HG02588 (cell line): ENCODE data around the gene SCGB3A2.

Source experiments
- ATAC-seq: cut with Tn5 transposase; IDR thresholded peaks from one replicate; pipeline ENCODE4 v1.9.1; 2021; ENCODE audit warnings: mild to moderate bottlenecking, moderate library complexity; ENCODE audit not compliant: unreplicated experiment

The SCGB3A2 gene

GRCh38 chr5:147878066-147878759 is at the start of gene SCGB3A2:
Gene SCGB3A2 (plus strand): TSS chr5:147878711. CDS start chr5:147878804, 93 bp downstream.
- ATAC-seq = no peak

- ATAC-seq = no peak
Measured at GRCh38 chr5:147830035-147830434, 48.5 kb upstream of the SCGB3A2 start.

GRCh38 chr5:147831465-147831864 is 47.0 kb upstream of the SCGB3A2 start, which contains the start of gene SPINK1:
Gene SPINK1 (minus strand): TSS chr5:147831671. CDS start chr5:147831577, 94 bp downstream.
- ATAC-seq = no peak

GRCh38 chr5:147832541-147832940 is 46.0 kb upstream of the SCGB3A2 start:
- no peak for ATAC-seq

GRCh38 chr5:147835386-147835798 is 43.1 kb upstream of the SCGB3A2 start:
- ATAC-seq = no peak

- ATAC-seq = no peak
Measured at GRCh38 chr5:147836439-147836838, 42.1 kb upstream of the SCGB3A2 start.

- ATAC-seq = no peak
Measured at GRCh38 chr5:147842869-147843268, 35.6 kb upstream of the SCGB3A2 start.

- ATAC-seq = no peak
Measured at GRCh38 chr5:147844846-147845245, 33.7 kb upstream of the SCGB3A2 start.

- no peak for ATAC-seq
Measured at GRCh38 chr5:147845618-147846017, 32.9 kb upstream of the SCGB3A2 start.

GRCh38 chr5:147849226-147849625 is 29.3 kb upstream of the SCGB3A2 start:
- no peak for ATAC-seq

- no peak for ATAC-seq
Measured at GRCh38 chr5:147851578-147851977, 26.9 kb upstream of the SCGB3A2 start.

- no peak for ATAC-seq
Measured at GRCh38 chr5:147852365-147852764, 26.1 kb upstream of the SCGB3A2 start.

GRCh38 chr5:147853372-147853987 is 25.0 kb upstream of the SCGB3A2 start:
- no peak for ATAC-seq

- ATAC-seq = no peak
Measured at GRCh38 chr5:147854331-147854730, 24.2 kb upstream of the SCGB3A2 start.

GRCh38 chr5:147854894-147855773 is 23.4 kb upstream of the SCGB3A2 start:
- no peak for ATAC-seq

GRCh38 chr5:147855774-147856069 is 22.8 kb upstream of the SCGB3A2 start:
- ATAC-seq = no peak

- ATAC-seq = no peak
Measured at GRCh38 chr5:147856801-147857200, 21.7 kb upstream of the SCGB3A2 start.

GRCh38 chr5:147857302-147858129 is 21.0 kb upstream of the SCGB3A2 start:
- no peak for ATAC-seq

- no peak for ATAC-seq
Measured at GRCh38 chr5:147858565-147858964, 19.9 kb upstream of the SCGB3A2 start.

- ATAC-seq = no peak
Measured at GRCh38 chr5:147859962-147860640, 18.4 kb upstream of the SCGB3A2 start.
